Spleen (tissue), 7 donors: ENCODE results near the gene RCC1.

Experiments
- POLR2A ChIP-seq, 3 donors: fragments of 450-650 bp; IDR thresholded peaks; one replicate each; pipeline ENCODE4 v1.5.1; 2017; ENCODE audit warnings: antibody characterized with exemption in 3 of 3, mild to moderate bottlenecking in 1 of 3
- POLR2AphosphoS5 ChIP-seq, 3 donors: sonication (generic); formaldehyde crosslinking; IDR thresholded peaks; one replicate each; pipeline ENCODE4 v1.5.1; 2017; ENCODE audit warnings: antibody characterized with exemption in 3 of 3
- TF ChIP-seq, protein P1 (sequence below), 11 experiments: fragments of 200-600 bp in 7 of 11; fragments of 450-650 bp in 4 of 11; sonication (generic) in 4 of 11; IDR thresholded peaks in 8 of 11; conservative IDR thresholded peaks in 3 of 11; 1 replicate in 7 of 11; 2 replicates in 4 of 11; pipeline versions ENCODE4 v1.4.0 to v1.8.0; 2016 to 2021; ENCODE audit warnings: antibody characterized with exemption in 11 of 11, inconsistent platforms in 4 of 11, mild to moderate bottlenecking in 1 of 11
- donor health status: DM: no; HTN: no; CAD: no; lungs with moderate emphysema.
- donor health status: DM: no; HTN: no; CAD: no.
- donor health status: DM: no; HTN: no; CAD: no.

DNA sequence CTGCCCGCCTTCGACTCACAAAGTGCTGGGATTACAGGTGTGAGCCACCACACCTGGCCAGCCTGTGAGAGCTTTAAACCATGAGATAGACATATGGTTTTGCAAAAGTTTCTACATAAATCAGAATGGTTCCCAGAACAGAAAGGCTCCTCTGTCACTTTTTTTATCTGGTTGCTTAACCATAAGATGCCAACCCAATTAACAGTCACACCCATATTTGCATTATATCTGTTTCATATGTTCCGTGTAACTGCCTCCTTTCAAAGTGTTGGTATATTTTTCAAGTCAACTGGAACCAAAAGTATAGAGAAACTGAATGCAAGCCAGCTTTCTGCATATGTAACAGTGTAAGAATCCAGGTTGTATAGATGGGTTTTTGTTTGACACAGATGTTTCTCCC lies 23.7 kb upstream of the RCC1 start:
- TF ChIP-seq, protein P1, sequence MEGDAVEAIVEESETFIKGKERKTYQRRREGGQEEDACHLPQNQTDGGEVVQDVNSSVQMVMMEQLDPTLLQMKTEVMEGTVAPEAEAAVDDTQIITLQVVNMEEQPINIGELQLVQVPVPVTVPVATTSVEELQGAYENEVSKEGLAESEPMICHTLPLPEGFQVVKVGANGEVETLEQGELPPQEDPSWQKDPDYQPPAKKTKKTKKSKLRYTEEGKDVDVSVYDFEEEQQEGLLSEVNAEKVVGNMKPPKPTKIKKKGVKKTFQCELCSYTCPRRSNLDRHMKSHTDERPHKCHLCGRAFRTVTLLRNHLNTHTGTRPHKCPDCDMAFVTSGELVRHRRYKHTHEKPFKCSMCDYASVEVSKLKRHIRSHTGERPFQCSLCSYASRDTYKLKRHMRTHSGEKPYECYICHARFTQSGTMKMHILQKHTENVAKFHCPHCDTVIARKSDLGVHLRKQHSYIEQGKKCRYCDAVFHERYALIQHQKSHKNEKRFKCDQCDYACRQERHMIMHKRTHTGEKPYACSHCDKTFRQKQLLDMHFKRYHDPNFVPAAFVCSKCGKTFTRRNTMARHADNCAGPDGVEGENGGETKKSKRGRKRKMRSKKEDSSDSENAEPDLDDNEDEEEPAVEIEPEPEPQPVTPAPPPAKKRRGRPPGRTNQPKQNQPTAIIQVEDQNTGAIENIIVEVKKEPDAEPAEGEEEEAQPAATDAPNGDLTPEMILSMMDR (IDR thresholded peaks at IDR 0.05 in 8 of 11, conservative IDR thresholded peaks at IDR 0.05 in 3 of 11): no peak
- TF ChIP-seq POLR2A (IDR thresholded peaks at IDR 0.05) (no peak), POLR2AphosphoS5 (IDR thresholded peaks at IDR 0.05) (no peak)
